Activated naive CD4-positive, alpha-beta T cell treated with anti-CD3 and anti-CD28 coated beads, Interleukin-2, amount 10 ng/mL, durations not matched to agents 7 days and 5 days (primary cell): Measurements from ENCODE around the gene STX18.
A peak's percentile ranks its signal among the peaks of the same experiment; 100 is the strongest.
"Not testable (repeated sequence)": the region's sequence is repeated elsewhere in the genome, so short reads cannot be mapped to it uniquely, and the experiment has no call there.

ENCODE experiments used
- CTCF ChIA-PET: fragments of 350-600 bp; sonication (Branson Sonifier 250); formaldehyde crosslinking; loops from one replicate; lab custom pipeline; 2021; ENCODE audit warnings: antibody characterized with exemption; lab: Charles Lee
- DNase-seq: peaks from one replicate; pipeline ENCODE4 v3.0.0-alpha.2; 2020
- H3K27ac Mint-ChIP-seq: one replicate; pipeline ENCODE4 v1.8.0; 2021; ENCODE audit warnings: mild to moderate bottlenecking, moderate library complexity, mixed read lengths
- H3K27me3 Mint-ChIP-seq: one replicate; pipeline ENCODE4 v1.8.0; 2021; ENCODE audit warnings: mild to moderate bottlenecking, mixed read lengths
- H3K36me3 Mint-ChIP-seq: one replicate; pipeline ENCODE4 v1.8.0; 2021; ENCODE audit warnings: mixed read lengths
- H3K4me1 Mint-ChIP-seq: one replicate; pipeline ENCODE4 v1.8.0; 2021; ENCODE audit warnings: mixed read lengths
- H3K4me3 Mint-ChIP-seq: one replicate; pipeline ENCODE4 v1.8.0; 2021; ENCODE audit warnings: mild to moderate bottlenecking, moderate library complexity, mixed read lengths
- H3K9me3 Mint-ChIP-seq: one replicate; pipeline ENCODE4 v1.8.0; 2021; ENCODE audit warnings: mixed read lengths

STX18 gene

DNA sequence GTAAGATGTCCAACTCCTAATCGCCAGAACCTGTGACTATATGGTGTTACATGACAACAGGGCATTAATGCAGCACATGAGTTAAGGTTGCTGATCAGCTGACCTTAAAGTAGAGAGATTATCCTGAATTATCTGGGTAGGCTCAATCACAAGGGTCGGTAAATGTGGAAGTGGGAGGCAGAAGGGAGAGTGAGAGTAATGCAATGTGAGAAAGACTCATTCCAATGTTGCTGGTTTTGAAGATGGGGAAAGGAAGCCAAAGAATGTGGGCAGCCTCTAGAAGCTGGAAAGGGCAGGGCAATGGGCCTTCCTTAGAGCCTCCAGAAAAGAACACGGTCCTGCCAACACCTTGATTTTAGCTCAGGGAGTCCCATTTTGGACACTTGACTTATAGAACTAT lies 67.4 kb downstream of the STX18 start:
- no peak overlapping the region for H3K4me3 Mint-ChIP-seq
- DNase-seq: no peak
- H3K36me3 Mint-ChIP-seq: peaks cover 3% of the 10 kb centered on the region
- H3K27me3 Mint-ChIP-seq: no peaks in the 10 kb centered on the region
- no peaks in the 10 kb centered on the region for H3K4me1 Mint-ChIP-seq
- no peaks in the 10 kb centered on the region for H3K9me3 Mint-ChIP-seq
- CTCF ChIA-PET: no interaction called here
- H3K27ac Mint-ChIP-seq: no peak overlapping the region

DNA sequence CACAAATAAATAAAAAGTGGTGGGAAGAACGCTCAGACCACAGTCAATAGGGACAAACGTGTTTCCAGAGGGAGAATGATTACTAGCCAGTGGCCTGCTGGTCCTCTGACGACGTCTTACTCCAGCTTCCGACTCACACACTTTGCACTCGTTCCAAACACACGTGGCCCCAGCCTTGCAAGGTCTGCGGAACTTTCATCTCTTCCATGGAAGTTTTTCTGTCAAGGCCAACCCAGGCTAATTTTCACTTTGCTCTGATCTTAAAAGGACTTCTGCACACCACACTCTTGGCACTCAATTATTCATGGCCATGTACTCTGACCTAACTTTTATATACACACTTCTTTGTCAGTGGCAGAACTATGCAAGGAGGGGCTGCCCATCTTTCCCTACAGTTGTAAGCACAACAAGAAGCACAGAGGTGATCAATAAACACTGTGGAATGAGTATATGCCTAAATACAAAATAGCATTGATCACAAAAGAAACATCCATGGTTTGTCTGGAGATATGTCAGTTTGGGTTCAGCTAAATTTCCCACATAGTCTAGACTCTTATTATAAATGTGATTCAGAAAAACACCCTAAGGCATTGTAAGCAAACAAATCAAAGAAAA lies 69.4 kb downstream of the STX18 start:
- Mint-ChIP-seq H3K4me1 (no peaks in the 10 kb centered on the region), H3K27ac (no peak overlapping the region), H3K4me3 (no peak overlapping the region), H3K27me3 (no peaks in the 10 kb centered on the region), H3K9me3 (no peaks in the 10 kb centered on the region), H3K36me3 (peaks cover 7% of the 10 kb centered on the region)
- no peak for DNase-seq
- CTCF ChIA-PET: interaction anchor here (1.2 kb wide), 1 partner anchor 35 kb away, joined by 3 read pairs; no protein-coding TSS in a partner anchor

- Mint-ChIP-seq H3K27me3 (no peaks in the 10 kb centered on the region), H3K36me3 (peaks cover 19% of the 10 kb centered on the region), H3K4me1 (no peaks in the 10 kb centered on the region), H3K9me3 (no peaks in the 10 kb centered on the region), H3K4me3 (no peak overlapping the region), H3K27ac (no peak overlapping the region)
- DNase-seq: no peak
- CTCF ChIA-PET: no interaction called here
Measured at GRCh38 chr4:4471195-4471594, 70.7 kb downstream of the STX18 start.

DNA sequence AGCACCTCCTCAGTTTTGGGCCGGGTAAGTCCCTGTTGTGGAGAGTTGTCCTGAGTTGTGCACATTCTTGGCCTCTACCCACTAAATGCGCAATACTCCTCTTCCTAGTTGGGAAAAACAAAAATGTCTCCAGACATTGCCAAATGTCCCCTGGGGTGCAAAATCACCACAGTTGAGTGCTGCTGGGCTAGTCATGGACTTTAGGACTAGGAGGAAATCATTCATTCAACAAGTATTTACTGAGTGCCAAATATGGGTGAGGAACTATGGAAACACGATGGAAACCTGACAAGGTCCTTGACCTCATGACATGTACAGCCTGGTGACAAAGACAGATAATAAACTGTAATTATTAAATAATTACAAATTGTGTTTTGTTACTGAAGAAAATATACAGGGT lies 71.6 kb downstream of the STX18 start:
- H3K36me3 Mint-ChIP-seq: peaks cover 29% of the 10 kb centered on the region
- peaks cover 3% of the 10 kb centered on the region for H3K9me3 Mint-ChIP-seq
- H3K4me3 Mint-ChIP-seq: no peak overlapping the region
- no peaks in the 10 kb centered on the region for H3K27me3 Mint-ChIP-seq
- CTCF ChIA-PET: no interaction called here
- DNase-seq: no peak
- no peak overlapping the region for H3K27ac Mint-ChIP-seq
- no peaks in the 10 kb centered on the region for H3K4me1 Mint-ChIP-seq

GRCh38 chr4:4465238-4465637 lies 76.6 kb downstream of the STX18 start:
- H3K4me3 Mint-ChIP-seq, H3K9me3 Mint-ChIP-seq, DNase-seq, H3K27me3 Mint-ChIP-seq, H3K27ac Mint-ChIP-seq: not testable (repeated sequence)
- peaks cover 11% of the 10 kb centered on the region for H3K4me1 Mint-ChIP-seq
- peaks cover 34% of the 10 kb centered on the region for H3K36me3 Mint-ChIP-seq
- CTCF ChIA-PET: interaction anchor here (1.1 to 1.4 kb wide), 3 partner anchors 21 to 81 kb away, joined by 3 to 4 read pairs (median 4); no protein-coding TSS in a partner anchor

DNA sequence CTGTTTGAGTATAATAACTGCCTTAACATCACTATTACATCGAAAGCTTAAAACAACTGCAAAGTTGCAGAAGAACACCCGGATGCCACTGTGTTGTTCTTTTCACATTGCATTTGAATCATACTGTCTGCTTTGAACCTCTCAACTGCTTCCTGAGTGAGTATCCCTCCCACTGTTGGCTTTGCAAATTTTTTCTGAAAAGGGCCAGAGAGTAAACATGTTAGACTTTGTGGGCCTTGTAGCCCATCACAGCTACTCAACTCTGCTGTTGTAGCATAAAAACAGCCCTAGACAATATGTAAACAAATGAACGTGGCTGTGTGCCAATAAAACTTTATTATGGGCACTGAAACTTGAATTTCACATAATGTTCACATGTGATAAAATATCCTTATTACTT lies 78.9 kb downstream of the STX18 start:
- Mint-ChIP-seq H3K9me3 (peaks cover 7% of the 10 kb centered on the region), H3K4me1 (peaks cover 11% of the 10 kb centered on the region), H3K27ac (no peak overlapping the region), H3K4me3 (no peak overlapping the region), H3K36me3 (peaks cover 32% of the 10 kb centered on the region), H3K27me3 (no peaks in the 10 kb centered on the region)
- CTCF ChIA-PET: interaction anchor here (0.6 to 1.0 kb wide), 2 partner anchors 41 to 42 kb away, joined by 3 to 4 read pairs; no protein-coding TSS in a partner anchor
- no peak for DNase-seq

DNA sequence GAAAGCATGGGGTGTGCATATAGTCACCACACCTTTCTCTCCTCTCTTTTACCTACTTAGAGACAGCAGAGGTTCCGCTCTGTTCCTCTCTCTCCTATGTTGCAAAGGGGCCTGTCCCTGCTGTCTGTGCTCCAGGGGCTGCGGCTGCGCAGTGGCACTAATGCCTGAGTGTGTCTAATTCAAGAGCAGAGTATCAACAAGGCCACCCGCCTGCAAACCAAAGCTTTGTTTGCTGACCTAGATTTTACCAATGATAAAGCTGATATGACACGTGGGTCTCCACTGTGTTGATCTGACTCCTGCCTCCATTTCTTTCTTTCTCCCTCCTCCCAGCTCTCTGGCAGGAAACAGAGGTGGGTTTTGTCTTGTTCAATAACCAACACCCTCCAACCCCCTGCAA lies 80.0 kb downstream of the STX18 start:
- H3K4me3 Mint-ChIP-seq: no peak overlapping the region
- H3K36me3 Mint-ChIP-seq: peaks cover 27% of the 10 kb centered on the region
- H3K27me3 Mint-ChIP-seq: no peaks in the 10 kb centered on the region
- CTCF ChIA-PET: no interaction called here
- peaks cover 11% of the 10 kb centered on the region for H3K4me1 Mint-ChIP-seq
- H3K27ac Mint-ChIP-seq: peak overlapping the region; percentile 60
- DNase-seq: no peak
- peaks cover 7% of the 10 kb centered on the region for H3K9me3 Mint-ChIP-seq

DNA sequence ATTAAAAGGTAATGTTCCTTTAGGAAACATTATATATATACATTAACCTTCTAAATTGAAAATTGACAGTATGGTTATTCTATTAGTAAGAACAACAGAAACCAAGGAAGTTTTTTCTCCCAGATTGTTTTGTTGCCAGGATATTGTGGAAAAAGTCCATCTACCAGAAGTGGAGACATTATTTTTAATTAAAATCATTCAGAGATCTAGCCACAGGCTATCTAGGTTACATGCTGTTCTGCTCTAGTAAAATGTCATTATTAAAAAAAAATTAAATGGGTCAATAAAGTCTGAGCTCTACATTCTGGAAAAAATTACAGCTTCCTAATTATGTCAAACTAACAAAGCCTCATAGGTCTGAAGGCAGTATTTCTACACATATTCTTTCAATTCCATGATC lies 80.7 kb downstream of the STX18 start:
- Mint-ChIP-seq H3K27ac (no peak overlapping the region), H3K36me3 (peaks cover 24% of the 10 kb centered on the region), H3K4me1 (peaks cover 11% of the 10 kb centered on the region), H3K27me3 (no peaks in the 10 kb centered on the region), H3K9me3 (peaks cover 7% of the 10 kb centered on the region), H3K4me3 (no peak overlapping the region)
- no peak for DNase-seq
- CTCF ChIA-PET: no interaction called here

DNA sequence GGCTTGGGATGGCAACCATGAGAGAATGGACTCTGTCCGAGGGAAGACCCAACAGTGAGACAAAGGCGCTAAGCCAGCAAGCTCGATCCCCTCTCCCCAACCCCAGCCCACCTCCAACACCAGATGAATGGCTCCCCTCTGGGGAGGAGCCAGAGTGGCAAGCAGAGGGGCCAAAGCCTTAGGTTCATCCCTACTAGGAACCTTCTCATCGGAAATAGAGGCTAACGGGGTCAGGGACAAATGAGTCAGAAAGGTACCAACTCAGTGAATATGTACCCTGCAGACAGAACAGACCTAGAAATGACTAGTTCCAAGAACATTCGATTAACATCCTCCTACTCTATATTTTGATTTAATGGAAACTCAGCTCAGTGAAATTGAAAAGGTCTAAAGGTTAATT lies 81.1 kb downstream of the STX18 start:
- no peak overlapping the region for H3K4me3 Mint-ChIP-seq
- no peak overlapping the region for H3K27ac Mint-ChIP-seq
- peaks cover 7% of the 10 kb centered on the region for H3K9me3 Mint-ChIP-seq
- DNase-seq: no peak
- no peaks in the 10 kb centered on the region for H3K27me3 Mint-ChIP-seq
- peaks cover 20% of the 10 kb centered on the region for H3K36me3 Mint-ChIP-seq
- CTCF ChIA-PET: no interaction called here
- peaks cover 11% of the 10 kb centered on the region for H3K4me1 Mint-ChIP-seq

DNA sequence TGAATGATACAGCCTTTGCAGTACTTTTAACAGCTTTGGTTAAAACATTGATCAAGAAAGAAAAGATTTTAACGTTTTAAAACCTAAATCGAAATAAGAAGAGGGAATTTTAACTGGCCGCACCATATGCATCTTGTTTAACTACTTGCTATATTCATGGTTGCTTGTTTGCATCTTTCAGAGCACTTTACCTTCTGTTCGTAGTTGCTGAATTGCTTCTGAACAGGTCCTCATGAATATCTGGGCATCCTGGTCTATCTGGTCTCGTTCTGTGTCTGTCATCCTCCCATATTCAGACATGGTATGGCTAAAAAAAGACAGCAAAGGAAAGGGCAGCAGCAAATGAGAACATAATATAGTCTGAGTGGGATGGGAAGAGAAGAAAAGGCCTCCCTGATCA lies 82.7 kb downstream of the STX18 start:
- CTCF ChIA-PET: no interaction called here
- peaks cover 10% of the 10 kb centered on the region for H3K36me3 Mint-ChIP-seq
- H3K27me3 Mint-ChIP-seq: no peaks in the 10 kb centered on the region
- DNase-seq: no peak
- peaks cover 11% of the 10 kb centered on the region for H3K4me1 Mint-ChIP-seq
- no peaks in the 10 kb centered on the region for H3K9me3 Mint-ChIP-seq
- H3K27ac Mint-ChIP-seq: no peak overlapping the region
- H3K4me3 Mint-ChIP-seq: no peak overlapping the region

DNA sequence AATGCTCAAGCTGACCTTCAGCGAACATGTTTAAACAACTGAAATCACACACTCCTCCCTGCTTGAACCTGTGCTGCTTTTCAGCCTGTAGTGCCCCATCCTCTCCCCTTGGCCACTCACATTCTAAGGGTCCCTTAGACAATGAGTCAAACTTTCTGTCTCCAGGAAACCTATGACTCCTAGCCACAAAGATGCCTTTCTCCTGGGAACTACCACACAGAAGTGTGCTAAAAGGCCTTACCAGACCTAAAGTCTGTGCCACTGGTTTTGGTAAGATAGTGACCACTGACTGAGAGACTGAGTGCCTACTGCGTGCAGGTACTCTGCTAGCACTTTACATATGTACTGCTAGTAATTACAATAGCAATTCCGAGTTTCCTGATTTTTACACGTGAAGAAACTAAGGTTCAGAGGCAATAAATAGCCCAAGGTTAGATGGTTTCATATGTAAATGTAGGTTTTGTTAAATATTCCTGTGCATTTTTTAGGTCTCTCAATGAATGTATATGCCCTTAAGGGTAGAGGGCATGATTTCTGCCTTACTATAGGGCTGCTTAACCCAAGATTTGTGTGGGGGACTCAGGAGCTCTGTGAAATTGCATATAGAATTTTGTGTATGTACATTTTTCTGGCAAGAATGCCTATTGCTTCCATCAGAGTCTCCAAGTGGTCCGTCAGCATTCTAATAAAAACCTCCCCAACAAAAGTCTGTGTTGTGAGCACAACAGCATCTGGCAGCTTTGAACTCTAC lies 83.9 kb downstream of the STX18 start:
- Mint-ChIP-seq H3K27me3 (no peaks in the 10 kb centered on the region), H3K9me3 (no peaks in the 10 kb centered on the region), H3K4me1 (peaks cover 10% of the 10 kb centered on the region), H3K36me3 (peaks cover 14% of the 10 kb centered on the region), H3K4me3 (no peak overlapping the region), H3K27ac (no peak overlapping the region)
- DNase-seq: no peak
- CTCF ChIA-PET: no interaction called here

GRCh38 chr4:4456816-4457578 lies 84.9 kb downstream of the STX18 start:
- H3K27ac Mint-ChIP-seq: no peak overlapping the region
- H3K36me3 Mint-ChIP-seq: peaks cover 20% of the 10 kb centered on the region
- H3K27me3 Mint-ChIP-seq: no peaks in the 10 kb centered on the region
- CTCF ChIA-PET: no interaction called here
- no peaks in the 10 kb centered on the region for H3K9me3 Mint-ChIP-seq
- peaks cover 4% of the 10 kb centered on the region for H3K4me1 Mint-ChIP-seq
- no peak for DNase-seq
- no peak overlapping the region for H3K4me3 Mint-ChIP-seq

DNA sequence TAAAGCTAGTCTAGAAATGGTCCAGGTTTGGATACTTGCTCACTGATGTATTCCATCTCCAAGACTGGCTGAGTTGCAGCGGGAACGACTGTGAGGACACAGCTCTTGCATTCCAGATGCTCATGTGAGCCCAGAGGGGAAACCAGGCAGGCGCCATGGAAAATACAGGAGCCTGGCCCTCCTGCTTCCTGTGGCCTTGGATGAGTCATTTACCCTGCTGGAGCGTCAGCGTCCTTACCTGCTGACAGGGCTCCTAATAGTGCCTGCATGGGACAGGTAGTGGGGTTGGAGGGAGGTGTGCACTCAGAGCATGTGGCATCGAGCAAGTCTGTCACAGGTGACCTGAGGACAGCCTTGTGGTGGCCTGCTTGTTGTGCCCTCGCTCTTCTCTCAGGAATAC lies 85.5 kb downstream of the STX18 start:
- Mint-ChIP-seq H3K4me1 (no peaks in the 10 kb centered on the region), H3K9me3 (no peaks in the 10 kb centered on the region), H3K27ac (no peak overlapping the region), H3K27me3 (no peaks in the 10 kb centered on the region), H3K4me3 (no peak overlapping the region), H3K36me3 (peaks cover 20% of the 10 kb centered on the region)
- CTCF ChIA-PET: no interaction called here
- no peak for DNase-seq

GRCh38 chr4:4455210-4455865 lies 86.5 kb downstream of the STX18 start:
- no peak for DNase-seq
- Mint-ChIP-seq H3K4me3 (no peak overlapping the region), H3K27ac (no peak overlapping the region), H3K9me3 (no peaks in the 10 kb centered on the region), H3K4me1 (no peaks in the 10 kb centered on the region), H3K27me3 (no peaks in the 10 kb centered on the region), H3K36me3 (peaks cover 20% of the 10 kb centered on the region)
- CTCF ChIA-PET: interaction anchor here (0.9 kb wide), 1 partner anchor 32 kb away, joined by 4 read pairs; no protein-coding TSS in a partner anchor
